ENCODE measurements around the gene EN1.

The EN1 gene

GRCh38 chr2:118855451-118856279 lies 8.2 kb upstream of the EN1 start:
- H3K27ac ChIP-seq (ENCODE audit: low read depth, low read length) = no peak overlapping the region
- H3K4me1 ChIP-seq (ENCODE audit: control insufficient read depth, insufficient read depth, low read length, unreplicated experiment) = no peaks in the 10 kb centered on the region
- peak overlapping the region; percentile 33 for H2AFZ ChIP-seq (ENCODE audit: low read length, unreplicated experiment)
- peak overlapping the region; percentile 76 for H3K4me3 ChIP-seq (ENCODE audit: low read depth, low read length)
- H3K27me3 ChIP-seq (ENCODE audit: insufficient read depth, low read length) = peaks cover 24% of the 10 kb centered on the region
- no peaks in the 10 kb centered on the region for H3K79me2 ChIP-seq (ENCODE audit: control insufficient read depth, insufficient read depth, low read length, unreplicated experiment)
- H3K36me3 ChIP-seq (ENCODE audit: insufficient read depth, low read length) = no peaks in the 10 kb centered on the region

- no peak overlapping the region for H3K27ac ChIP-seq (ENCODE audit: low read depth, low read length)
- peak overlapping the region; percentile 33 for H2AFZ ChIP-seq (ENCODE audit: low read length, unreplicated experiment)
- no peaks in the 10 kb centered on the region for H3K4me1 ChIP-seq (ENCODE audit: control insufficient read depth, insufficient read depth, low read length, unreplicated experiment)
- H3K36me3 ChIP-seq (ENCODE audit: insufficient read depth, low read length) = no peaks in the 10 kb centered on the region
- peaks cover 24% of the 10 kb centered on the region for H3K27me3 ChIP-seq (ENCODE audit: insufficient read depth, low read length)
- H3K79me2 ChIP-seq (ENCODE audit: control insufficient read depth, insufficient read depth, low read length, unreplicated experiment) = no peaks in the 10 kb centered on the region
- H3K4me3 ChIP-seq (ENCODE audit: low read depth, low read length) = peak overlapping the region; percentile 76
Measured at GRCh38 chr2:118854507-118855345, 7.3 kb upstream of the EN1 start.

GRCh38 chr2:118853651-118854291 lies 6.3 kb upstream of the EN1 start:
- Histone ChIP-seq H3K27me3 (ENCODE audit: insufficient read depth, low read length) (peaks cover 24% of the 10 kb centered on the region), H3K4me1 (ENCODE audit: control insufficient read depth, insufficient read depth, low read length, unreplicated experiment) (no peaks in the 10 kb centered on the region), H3K79me2 (ENCODE audit: control insufficient read depth, insufficient read depth, low read length, unreplicated experiment) (no peaks in the 10 kb centered on the region), H2AFZ (ENCODE audit: low read length, unreplicated experiment) (no peak overlapping the region), H3K4me3 (ENCODE audit: low read depth, low read length) (no peak overlapping the region), H3K27ac (ENCODE audit: low read depth, low read length) (no peak overlapping the region), H3K36me3 (ENCODE audit: insufficient read depth, low read length) (no peaks in the 10 kb centered on the region)

- Histone ChIP-seq H3K4me3 (ENCODE audit: low read depth, low read length) (no peak overlapping the region), H3K4me1 (ENCODE audit: control insufficient read depth, insufficient read depth, low read length, unreplicated experiment) (no peaks in the 10 kb centered on the region), H3K27me3 (ENCODE audit: insufficient read depth, low read length) (peaks cover 21% of the 10 kb centered on the region), H3K27ac (ENCODE audit: low read depth, low read length) (no peak overlapping the region), H2AFZ (ENCODE audit: low read length, unreplicated experiment) (no peak overlapping the region), H3K79me2 (ENCODE audit: control insufficient read depth, insufficient read depth, low read length, unreplicated experiment) (no peaks in the 10 kb centered on the region), H3K36me3 (ENCODE audit: insufficient read depth, low read length) (no peaks in the 10 kb centered on the region)
Measured at GRCh38 chr2:118853129-118853640, 5.7 kb upstream of the EN1 start.

GRCh38 chr2:118852605-118853128 lies 5.2 kb upstream of the EN1 start:
- Histone ChIP-seq H2AFZ (ENCODE audit: low read length, unreplicated experiment) (no peak overlapping the region), H3K36me3 (ENCODE audit: insufficient read depth, low read length) (no peaks in the 10 kb centered on the region), H3K27ac (ENCODE audit: low read depth, low read length) (no peak overlapping the region), H3K4me3 (ENCODE audit: low read depth, low read length) (no peak overlapping the region), H3K27me3 (ENCODE audit: insufficient read depth, low read length) (peaks cover 16% of the 10 kb centered on the region; the same call in 1 of the 2 replicates), H3K79me2 (ENCODE audit: control insufficient read depth, insufficient read depth, low read length, unreplicated experiment) (no peaks in the 10 kb centered on the region), H3K4me1 (ENCODE audit: control insufficient read depth, insufficient read depth, low read length, unreplicated experiment) (no peaks in the 10 kb centered on the region)

GRCh38 chr2:118851650-118852049 lies 4.2 kb upstream of the EN1 start:
- Histone ChIP-seq H3K27ac (ENCODE audit: low read depth, low read length) (no peak overlapping the region), H3K4me3 (ENCODE audit: low read depth, low read length) (no peak overlapping the region), H3K4me1 (ENCODE audit: control insufficient read depth, insufficient read depth, low read length, unreplicated experiment) (no peaks in the 10 kb centered on the region), H3K27me3 (ENCODE audit: insufficient read depth, low read length) (peaks cover 6% of the 10 kb centered on the region; the same call in 1 of the 2 replicates), H2AFZ (ENCODE audit: low read length, unreplicated experiment) (no peak overlapping the region), H3K79me2 (ENCODE audit: control insufficient read depth, insufficient read depth, low read length, unreplicated experiment) (no peaks in the 10 kb centered on the region), H3K36me3 (ENCODE audit: insufficient read depth, low read length) (no peaks in the 10 kb centered on the region)

GRCh38 chr2:118850901-118851415 lies 3.5 kb upstream of the EN1 start:
- Histone ChIP-seq H3K36me3 (ENCODE audit: insufficient read depth, low read length) (no peaks in the 10 kb centered on the region), H3K79me2 (ENCODE audit: control insufficient read depth, insufficient read depth, low read length, unreplicated experiment) (peaks cover 4% of the 10 kb centered on the region), H3K27me3 (ENCODE audit: insufficient read depth, low read length) (no peaks in the 10 kb centered on the region), H3K27ac (ENCODE audit: low read depth, low read length) (no peak overlapping the region), H3K4me1 (ENCODE audit: control insufficient read depth, insufficient read depth, low read length, unreplicated experiment) (no peaks in the 10 kb centered on the region), H2AFZ (ENCODE audit: low read length, unreplicated experiment) (no peak overlapping the region), H3K4me3 (ENCODE audit: low read depth, low read length) (no peak overlapping the region)

- no peak overlapping the region for H2AFZ ChIP-seq (ENCODE audit: low read length, unreplicated experiment)
- no peak overlapping the region for H3K4me3 ChIP-seq (ENCODE audit: low read depth, low read length)
- H3K79me2 ChIP-seq (ENCODE audit: control insufficient read depth, insufficient read depth, low read length, unreplicated experiment) = peaks cover 10% of the 10 kb centered on the region
- no peaks in the 10 kb centered on the region for H3K27me3 ChIP-seq (ENCODE audit: insufficient read depth, low read length)
- no peaks in the 10 kb centered on the region for H3K36me3 ChIP-seq (ENCODE audit: insufficient read depth, low read length)
- no peak overlapping the region for H3K27ac ChIP-seq (ENCODE audit: low read depth, low read length)
- H3K4me1 ChIP-seq (ENCODE audit: control insufficient read depth, insufficient read depth, low read length, unreplicated experiment) = no peaks in the 10 kb centered on the region
Measured at GRCh38 chr2:118850168-118850900, 2.9 kb upstream of the EN1 start.

- Histone ChIP-seq H2AFZ (ENCODE audit: low read length, unreplicated experiment) (no peak overlapping the region), H3K27me3 (ENCODE audit: insufficient read depth, low read length) (no peaks in the 10 kb centered on the region), H3K36me3 (ENCODE audit: insufficient read depth, low read length) (no peaks in the 10 kb centered on the region), H3K27ac (ENCODE audit: low read depth, low read length) (no peak overlapping the region), H3K4me1 (ENCODE audit: control insufficient read depth, insufficient read depth, low read length, unreplicated experiment) (peaks cover 4% of the 10 kb centered on the region), H3K79me2 (ENCODE audit: control insufficient read depth, insufficient read depth, low read length, unreplicated experiment) (peaks cover 19% of the 10 kb centered on the region), H3K4me3 (ENCODE audit: low read depth, low read length) (no peak overlapping the region)
Measured at GRCh38 chr2:118849226-118850167, 2.0 kb upstream of the EN1 start.

Data from ACC112 (cell line).